Memory B cell (primary cell): ENCODE data around the gene PRKCE.

Source experiments
- ATAC-seq: fragments of 150-1000 bp; cut with Tn5 transposase; 2 replicates; pipeline ENCODE4 v1.10.0; 2021; ENCODE audit warnings: low read depth, mild to moderate bottlenecking, moderate library complexity
- DNase-seq, 2 donors: peaks; one replicate each; pipeline ENCODE4 v3.0.0; 2022; ENCODE audit warnings: low spot score in 2 of 2
- H3K27ac Mint-ChIP-seq: one replicate; pipeline ENCODE4 v1.8.0; 2022; ENCODE audit warnings: mild to moderate bottlenecking, moderate library complexity, mixed read lengths
- H3K27me3 Mint-ChIP-seq: one replicate; pipeline ENCODE4 v1.8.0; 2022; ENCODE audit warnings: mixed read lengths
- H3K36me3 Mint-ChIP-seq: one replicate; pipeline ENCODE4 v1.8.0; 2022; ENCODE audit warnings: mild to moderate bottlenecking, mixed read lengths
- H3K4me1 Mint-ChIP-seq: one replicate; pipeline ENCODE4 v1.8.0; 2022; ENCODE audit warnings: mixed read lengths
- H3K4me3 Mint-ChIP-seq: one replicate; pipeline ENCODE4 v1.8.0; 2022; ENCODE audit warnings: mild to moderate bottlenecking, moderate library complexity, mixed read lengths
- H3K9me3 Mint-ChIP-seq: one replicate; pipeline ENCODE4 v1.8.0; 2022; ENCODE audit warnings: mixed read lengths

PRKCE gene

GRCh38 chr2:45797451-45798230 lies 146.2 kb downstream of the PRKCE start:
- H3K9me3 Mint-ChIP-seq, result no peaks in the 10 kb centered on the region
- no peaks in the 10 kb centered on the region for H3K27me3 Mint-ChIP-seq
- peaks cover 24% of the 10 kb centered on the region for H3K4me1 Mint-ChIP-seq
- no peak overlapping the region for H3K4me3 Mint-ChIP-seq
- no peak overlapping the region for H3K27ac Mint-ChIP-seq
- peaks cover 6% of the 10 kb centered on the region for H3K36me3 Mint-ChIP-seq
- DNase-seq, result no peak
- no peak for ATAC-seq

- H3K36me3 Mint-ChIP-seq, result peaks cover 4% of the 10 kb centered on the region
- H3K27ac Mint-ChIP-seq, result no peak overlapping the region
- DNase-seq, result no peak
- H3K27me3 Mint-ChIP-seq, result no peaks in the 10 kb centered on the region
- peaks cover 28% of the 10 kb centered on the region for H3K4me1 Mint-ChIP-seq
- H3K4me3 Mint-ChIP-seq, result no peak overlapping the region
- H3K9me3 Mint-ChIP-seq, result no peaks in the 10 kb centered on the region
- ATAC-seq, result no peak
These were observed 148.4 kb downstream of the PRKCE start for GRCh38 chr2:45799679-45800381.

- H3K9me3 Mint-ChIP-seq, result no peaks in the 10 kb centered on the region
- no peak for ATAC-seq
- peaks cover 40% of the 10 kb centered on the region for H3K4me1 Mint-ChIP-seq
- DNase-seq, result no peak
- H3K4me3 Mint-ChIP-seq, result no peak overlapping the region
- H3K27me3 Mint-ChIP-seq, result no peaks in the 10 kb centered on the region
- no peak overlapping the region for H3K27ac Mint-ChIP-seq
- H3K36me3 Mint-ChIP-seq, result peaks cover 5% of the 10 kb centered on the region
These were observed 151.1 kb downstream of the PRKCE start for GRCh38 chr2:45802499-45803138.

GRCh38 chr2:45804987-45805755 lies 153.7 kb downstream of the PRKCE start:
- Mint-ChIP-seq H3K9me3 (no peaks in the 10 kb centered on the region), H3K36me3 (peaks cover 9% of the 10 kb centered on the region), H3K27me3 (no peaks in the 10 kb centered on the region), H3K4me1 (peaks cover 40% of the 10 kb centered on the region), H3K27ac (peak overlapping the region; percentile 53), H3K4me3 (no peak overlapping the region)
- ATAC-seq (peak; percentile 67), DNase-seq (no peak)

- Mint-ChIP-seq H3K9me3 (no peaks in the 10 kb centered on the region), H3K4me3 (no peak overlapping the region), H3K27me3 (no peaks in the 10 kb centered on the region), H3K27ac (peak overlapping the region; percentile 5), H3K4me1 (peaks cover 31% of the 10 kb centered on the region), H3K36me3 (peaks cover 8% of the 10 kb centered on the region)
- DNase-seq (no peak), ATAC-seq (no peak)
These were observed 155.3 kb downstream of the PRKCE start for GRCh38 chr2:45806563-45807358.

GRCh38 chr2:45808294-45808800 lies 156.9 kb downstream of the PRKCE start:
- Mint-ChIP-seq H3K27me3 (no peaks in the 10 kb centered on the region), H3K36me3 (peaks cover 8% of the 10 kb centered on the region), H3K4me1 (peaks cover 34% of the 10 kb centered on the region), H3K27ac (no peak overlapping the region), H3K4me3 (no peak overlapping the region), H3K9me3 (no peaks in the 10 kb centered on the region)
- DNase-seq (no peak), ATAC-seq (no peak)

GRCh38 chr2:45809205-45809604 lies 157.7 kb downstream of the PRKCE start:
- Mint-ChIP-seq H3K27ac (no peak overlapping the region), H3K4me1 (peaks cover 31% of the 10 kb centered on the region), H3K4me3 (no peak overlapping the region), H3K36me3 (peaks cover 8% of the 10 kb centered on the region), H3K27me3 (no peaks in the 10 kb centered on the region), H3K9me3 (no peaks in the 10 kb centered on the region)
- ATAC-seq, result no peak
- DNase-seq, result no peak

- H3K27ac Mint-ChIP-seq, result no peak overlapping the region
- no peak overlapping the region for H3K4me3 Mint-ChIP-seq
- H3K4me1 Mint-ChIP-seq, result peaks cover 17% of the 10 kb centered on the region
- ATAC-seq (no peak), DNase-seq (no peak)
- peaks cover 4% of the 10 kb centered on the region for H3K36me3 Mint-ChIP-seq
- H3K9me3 Mint-ChIP-seq, result no peaks in the 10 kb centered on the region
- no peaks in the 10 kb centered on the region for H3K27me3 Mint-ChIP-seq
These were observed 160.6 kb downstream of the PRKCE start for GRCh38 chr2:45812011-45812500.

GRCh38 chr2:45813003-45813941 lies 161.8 kb downstream of the PRKCE start:
- H3K27ac Mint-ChIP-seq, result no peak overlapping the region
- ATAC-seq (no peak), DNase-seq (no peak)
- H3K4me1 Mint-ChIP-seq, result peaks cover 11% of the 10 kb centered on the region
- no peak overlapping the region for H3K4me3 Mint-ChIP-seq
- H3K36me3 Mint-ChIP-seq, result no peaks in the 10 kb centered on the region
- no peaks in the 10 kb centered on the region for H3K9me3 Mint-ChIP-seq
- no peaks in the 10 kb centered on the region for H3K27me3 Mint-ChIP-seq

- Mint-ChIP-seq H3K36me3 (no peaks in the 10 kb centered on the region), H3K4me1 (peaks cover 14% of the 10 kb centered on the region), H3K27ac (no peak overlapping the region), H3K4me3 (no peak overlapping the region), H3K27me3 (no peaks in the 10 kb centered on the region), H3K9me3 (no peaks in the 10 kb centered on the region)
- no peak for DNase-seq
- ATAC-seq, result no peak
These were observed 163.0 kb downstream of the PRKCE start for GRCh38 chr2:45814488-45814887.

GRCh38 chr2:45814951-45815621 lies 163.6 kb downstream of the PRKCE start:
- Mint-ChIP-seq H3K4me3 (no peak overlapping the region), H3K27ac (no peak overlapping the region), H3K4me1 (peaks cover 19% of the 10 kb centered on the region), H3K36me3 (no peaks in the 10 kb centered on the region), H3K27me3 (no peaks in the 10 kb centered on the region), H3K9me3 (no peaks in the 10 kb centered on the region)
- no peak for DNase-seq
- no peak for ATAC-seq

GRCh38 chr2:45816272-45816671 lies 164.8 kb downstream of the PRKCE start:
- Mint-ChIP-seq H3K4me3 (no peak overlapping the region), H3K4me1 (peaks cover 24% of the 10 kb centered on the region), H3K27ac (no peak overlapping the region), H3K27me3 (no peaks in the 10 kb centered on the region), H3K9me3 (no peaks in the 10 kb centered on the region), H3K36me3 (no peaks in the 10 kb centered on the region)
- ATAC-seq (no peak), DNase-seq (no peak)
